NCI-H187 treated with DMSO at 0.1 percent for 48 hours (cell line): ENCODE data around the gene CHD8.
"Not testable (repeated sequence)": the region's sequence is repeated elsewhere in the genome, so short reads cannot be mapped to it uniquely, and the experiment has no call there.

Source experiments
- DNase-seq: peaks from one replicate; lab custom pipeline; 2025; lab: John Stamatoyannopoulos, UW

The CHD8 gene

DNA sequence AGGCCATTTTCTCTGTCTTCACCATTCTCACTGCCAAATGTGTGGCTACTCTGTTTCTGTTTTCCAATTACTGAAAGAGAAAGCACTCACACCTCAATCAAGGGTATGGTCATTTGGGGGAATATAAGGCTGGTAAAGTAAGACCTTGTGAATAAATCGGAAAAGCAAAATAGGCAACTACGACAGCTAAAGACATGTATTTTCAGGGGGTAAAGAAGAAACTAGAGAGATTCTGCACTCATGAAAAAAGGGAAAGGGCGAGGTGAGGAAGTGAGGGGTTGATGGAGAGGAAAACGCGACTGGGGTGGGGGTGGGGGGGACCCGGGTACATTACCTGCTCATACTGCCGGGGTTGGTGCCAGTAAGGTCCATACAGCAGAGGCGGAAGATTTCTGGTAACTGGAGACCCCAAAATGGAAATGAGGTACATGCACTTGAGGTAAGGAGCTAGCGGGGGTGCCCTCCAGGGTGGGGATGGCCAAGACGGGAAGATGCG, 19.3 kb downstream of the CHD8 start:
- no peak for DNase-seq

DNA sequence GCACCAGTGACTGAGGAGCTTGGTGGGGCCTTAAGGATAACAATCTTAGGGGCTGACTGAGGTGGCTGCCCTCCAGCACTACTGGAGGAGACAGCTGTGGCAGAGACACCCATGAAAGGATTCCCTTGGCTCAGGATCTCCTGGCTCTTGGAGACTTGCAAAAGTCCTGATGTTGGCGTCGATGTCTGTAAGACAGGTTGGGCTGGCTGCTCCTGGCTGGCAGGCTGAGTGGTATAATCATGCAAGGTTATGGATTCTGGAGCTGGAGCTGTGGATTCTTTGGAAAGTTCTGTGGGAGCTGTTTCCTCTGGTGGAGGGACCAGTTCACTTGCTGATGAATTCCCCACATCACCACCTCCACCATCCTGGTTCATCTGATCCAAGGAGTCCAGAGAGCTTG, 24.8 kb downstream of the CHD8 start:
- no peak for DNase-seq

DNA sequence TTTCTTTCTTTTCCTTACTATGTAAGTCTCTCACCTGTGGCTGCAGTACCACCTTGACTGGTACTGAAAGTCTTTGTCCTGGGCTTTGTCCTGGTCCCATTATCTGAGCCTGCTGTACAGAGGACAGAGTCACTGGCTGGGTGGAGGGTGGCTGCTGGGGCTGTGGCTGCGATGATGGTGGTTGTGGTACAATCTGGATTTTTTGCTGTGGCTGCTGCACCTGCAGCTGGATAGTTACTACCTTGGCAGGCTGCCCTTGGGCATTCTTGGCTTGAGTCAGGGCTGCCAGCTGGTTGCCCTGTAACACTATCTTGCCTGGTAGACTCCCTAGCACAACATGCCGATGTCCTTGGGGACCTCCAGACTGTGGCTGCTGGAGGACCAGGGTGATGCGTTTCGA, 27.0 kb downstream of the CHD8 start:
- no peak for DNase-seq

DNA sequence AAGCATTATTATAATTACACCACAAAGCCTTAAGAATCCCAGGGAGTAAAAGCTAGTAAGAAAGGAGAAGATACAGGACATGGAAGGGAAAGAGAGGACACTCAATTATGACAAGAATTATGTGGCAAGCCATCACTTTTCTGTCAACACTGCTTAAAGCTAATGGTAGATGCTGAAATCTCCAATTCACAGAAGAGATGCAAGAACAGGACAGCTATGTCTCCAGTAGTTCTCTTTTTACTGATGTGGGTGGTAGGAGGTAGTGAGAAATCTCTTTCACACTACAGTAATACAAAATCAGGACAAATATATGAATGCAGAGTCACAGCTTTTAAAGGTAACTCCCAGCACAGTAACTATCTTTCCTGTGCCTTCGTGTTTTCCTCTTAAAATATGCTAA, 29.2 kb downstream of the CHD8 start:
- DNase-seq, result no peak

DNA sequence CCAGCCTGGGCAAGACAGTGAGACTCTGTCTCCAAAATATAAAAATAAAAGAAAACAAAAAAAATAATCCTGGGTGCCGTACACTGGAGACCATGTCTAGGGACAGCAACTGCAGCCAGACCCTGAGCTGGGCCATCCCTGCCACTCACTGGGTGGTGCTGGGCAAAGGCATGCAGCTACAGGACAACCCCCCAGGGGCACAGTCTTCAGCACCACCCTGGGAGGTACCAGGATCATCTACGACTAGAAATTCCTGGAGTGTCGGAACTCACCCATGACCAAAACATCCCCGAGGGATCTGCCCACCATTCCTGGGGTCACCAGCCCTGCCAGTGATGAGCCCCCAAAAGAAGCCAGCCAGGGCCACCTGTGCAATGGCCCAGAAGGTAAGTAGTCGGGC, 36.4 kb downstream of the CHD8 start:
- no peak for DNase-seq

DNA sequence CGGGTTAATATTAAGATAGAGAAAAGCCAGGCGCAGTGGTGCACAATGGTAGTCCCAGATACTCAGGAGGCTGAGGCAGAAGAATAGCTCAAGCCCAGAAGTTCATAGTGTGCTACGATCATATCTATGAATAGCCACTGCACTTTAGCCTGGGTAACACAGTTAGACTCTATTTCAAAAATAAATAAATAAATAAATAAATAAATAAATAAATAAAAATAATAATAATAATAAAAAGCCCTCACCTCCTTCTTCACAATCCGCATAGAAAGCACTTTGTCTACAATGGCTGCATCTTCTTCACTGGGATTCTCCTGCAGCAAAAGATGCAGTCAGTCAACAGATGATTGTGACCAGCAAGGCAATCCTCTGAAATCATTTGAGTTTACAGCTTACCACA, 40.6 kb downstream of the CHD8 start:
- DNase-seq, result no peak

DNA sequence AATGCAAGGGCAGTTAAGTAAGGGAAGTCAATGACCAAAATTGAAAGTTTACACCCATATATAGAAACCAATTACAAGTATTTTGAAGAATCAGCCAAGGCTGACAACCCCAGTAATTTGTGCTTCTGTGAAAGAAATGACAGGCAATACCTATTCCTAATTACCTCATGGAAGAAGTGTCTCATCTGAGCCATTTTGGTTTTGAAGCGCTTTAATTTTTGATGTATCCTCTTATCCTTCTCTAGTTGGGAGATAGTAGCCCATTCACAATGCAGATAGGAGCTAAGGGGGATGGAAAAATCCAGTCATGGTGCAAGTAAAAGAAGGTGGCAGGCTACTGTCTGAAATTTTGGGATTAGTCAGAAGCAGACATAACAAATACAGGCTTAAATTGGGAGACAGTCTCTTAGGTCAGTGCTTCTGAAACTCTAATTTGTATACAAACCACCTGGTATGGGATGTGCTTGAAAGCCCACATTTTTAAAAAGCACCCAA, 41.7 kb downstream of the CHD8 start:
- DNase-seq, result no peak

DNA sequence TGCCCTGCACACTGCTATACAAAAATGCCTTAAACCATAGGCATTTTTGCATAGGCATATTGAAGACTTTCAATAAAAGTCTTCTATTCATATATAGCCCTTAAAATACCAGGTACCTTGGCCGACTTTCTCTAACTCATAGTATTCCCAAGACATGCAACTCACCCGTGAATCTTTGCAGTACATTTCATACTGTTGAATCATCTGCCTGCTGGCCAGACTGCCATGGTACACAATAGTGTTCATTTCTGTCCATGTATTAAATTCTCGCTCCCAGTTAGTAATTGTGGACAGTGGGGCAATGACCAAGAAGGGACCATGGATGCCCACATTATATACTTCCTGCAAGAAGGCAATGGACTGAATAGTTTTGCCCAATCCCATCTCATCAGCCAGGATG, 47.8 kb downstream of the CHD8 start:
- no peak for DNase-seq

DNA sequence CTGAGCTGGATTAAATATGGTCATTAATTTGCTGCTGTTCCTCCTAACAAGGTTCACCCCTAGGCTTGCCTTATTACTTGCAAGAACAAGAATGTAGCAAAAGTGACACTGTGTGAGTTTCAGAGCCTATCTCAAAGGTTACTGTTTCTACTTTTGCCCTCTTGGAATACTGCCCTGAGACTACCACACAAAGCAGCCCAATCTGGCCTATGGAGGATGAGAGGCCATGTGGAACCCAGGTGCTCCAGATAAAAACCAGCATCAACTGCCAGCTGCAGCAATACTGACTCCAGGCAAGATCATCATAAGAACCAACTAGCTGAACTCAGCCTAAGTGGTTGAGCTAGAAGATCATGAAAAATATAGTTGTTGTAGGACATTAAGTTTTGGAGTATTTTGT, 49.7 kb downstream of the CHD8 start:
- no peak for DNase-seq

DNA sequence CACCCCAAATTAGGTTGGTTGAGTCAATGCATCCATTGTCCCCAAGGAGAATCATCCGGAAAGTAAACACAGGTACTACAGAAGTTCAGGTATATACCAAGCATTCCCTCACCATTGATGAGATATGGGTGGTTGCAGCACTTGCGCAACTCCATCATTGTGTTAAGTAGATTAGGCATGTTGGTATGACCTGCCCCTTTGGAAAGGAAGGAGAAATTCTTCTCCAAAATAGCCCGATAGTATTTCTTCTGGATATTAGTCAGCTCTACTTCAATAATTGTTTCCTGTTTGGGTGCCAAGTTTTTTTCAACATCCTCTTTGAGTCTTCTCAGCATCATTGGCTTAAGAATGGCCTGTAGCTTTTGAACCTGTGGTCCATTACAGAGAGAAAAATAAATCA, 50.8 kb downstream of the CHD8 start:
- DNase-seq, result no peak

DNA sequence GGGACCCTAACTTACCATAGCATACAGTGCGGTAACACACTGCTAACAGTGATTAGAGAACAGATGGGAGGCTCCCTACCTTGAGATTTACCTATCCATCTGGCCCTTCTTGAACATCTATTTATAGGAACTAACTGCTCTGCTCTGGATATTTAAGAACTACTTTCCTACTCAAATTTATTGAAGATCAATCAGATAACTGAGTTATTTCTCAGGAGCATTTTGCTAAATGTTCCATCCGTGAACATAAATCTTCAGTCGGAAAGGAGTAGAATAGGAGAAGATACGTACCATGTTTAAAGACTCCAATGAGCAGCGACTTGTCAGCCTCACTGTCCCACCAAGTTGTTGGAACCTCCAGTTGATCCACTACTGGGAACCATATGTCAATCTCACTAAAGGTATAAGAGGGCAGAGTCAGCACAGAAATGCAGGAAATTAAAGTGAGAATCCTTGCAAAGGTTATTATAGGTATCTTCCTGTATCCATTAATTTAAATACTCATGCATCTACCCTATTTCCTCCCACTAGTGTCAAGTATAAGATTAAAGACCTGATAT, 56.5 kb downstream of the CHD8 start:
- no peak for DNase-seq

DNA sequence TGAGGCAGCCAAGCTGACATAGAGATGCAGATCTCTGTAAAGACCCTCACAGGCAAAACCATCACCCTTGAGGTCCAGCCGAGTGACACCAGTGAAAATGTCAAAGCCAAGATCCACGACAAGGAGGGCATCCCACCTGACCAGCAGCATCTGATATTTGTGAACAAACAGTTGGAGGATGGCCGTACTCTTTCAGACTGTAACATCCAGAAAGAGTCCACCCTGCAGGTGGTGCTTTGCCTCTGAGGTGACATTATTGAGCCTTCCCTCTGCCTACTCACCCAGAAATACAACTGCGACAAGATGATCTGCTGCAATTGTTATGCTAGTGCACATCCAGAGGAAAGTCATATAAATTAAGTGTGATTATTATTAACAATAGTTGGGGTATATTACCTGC, 57.0 kb downstream of the CHD8 start:
- no peak for DNase-seq

DNA sequence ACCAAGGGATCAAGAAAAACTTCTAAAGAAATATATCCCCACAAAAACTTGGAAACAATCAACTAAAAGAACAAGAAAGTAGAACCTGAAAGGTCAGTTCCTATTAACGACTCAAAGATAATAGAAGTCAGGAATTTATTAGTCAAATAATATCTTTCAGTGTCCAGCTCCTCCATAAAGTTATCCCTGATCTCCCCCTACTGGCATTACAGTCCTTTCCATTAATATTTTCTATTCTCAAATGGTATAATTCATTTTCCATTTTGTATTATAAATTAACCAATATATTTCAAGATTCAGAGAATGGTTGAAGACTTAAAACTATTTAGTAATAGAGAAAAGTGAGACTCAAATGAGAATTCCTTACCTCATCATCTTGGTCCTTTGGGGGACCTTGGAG, 60.5 kb downstream of the CHD8 start:
- no peak for DNase-seq

DNA sequence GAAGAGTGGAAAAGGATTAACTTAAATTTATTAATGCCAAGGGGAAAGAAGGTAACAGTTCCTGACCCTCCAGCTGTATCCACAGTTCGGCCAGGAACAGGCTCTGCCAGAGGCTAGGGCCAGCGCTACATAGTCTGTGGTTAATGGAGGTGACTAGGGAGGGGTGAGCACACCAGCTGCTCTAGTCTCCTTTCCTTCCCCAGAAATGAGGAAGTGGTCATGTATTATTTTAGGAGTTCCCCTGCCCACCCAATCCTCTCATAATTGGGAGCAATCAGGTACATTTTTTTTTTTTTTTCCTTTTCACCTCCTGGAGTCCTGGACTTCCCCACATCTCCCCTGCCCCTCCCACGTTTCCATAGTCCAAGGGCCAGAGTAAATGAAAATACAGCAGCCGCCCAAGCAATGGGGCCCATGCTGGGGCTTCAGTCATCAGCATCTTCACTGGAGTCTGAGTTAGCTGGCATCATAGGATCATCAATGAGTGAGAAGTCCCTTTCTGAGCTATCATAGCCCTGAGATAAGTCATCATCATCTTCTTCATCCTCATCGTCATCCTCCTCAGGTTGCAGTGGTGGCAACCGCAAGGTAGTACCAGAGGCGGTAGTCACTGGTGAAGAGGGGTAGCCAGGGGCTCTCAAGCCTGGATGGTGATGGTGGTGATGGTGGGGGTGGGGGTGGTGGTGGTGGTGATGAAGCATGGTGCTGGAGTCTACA, 70.6 kb downstream of the CHD8 start:
- no peak for DNase-seq

DNA sequence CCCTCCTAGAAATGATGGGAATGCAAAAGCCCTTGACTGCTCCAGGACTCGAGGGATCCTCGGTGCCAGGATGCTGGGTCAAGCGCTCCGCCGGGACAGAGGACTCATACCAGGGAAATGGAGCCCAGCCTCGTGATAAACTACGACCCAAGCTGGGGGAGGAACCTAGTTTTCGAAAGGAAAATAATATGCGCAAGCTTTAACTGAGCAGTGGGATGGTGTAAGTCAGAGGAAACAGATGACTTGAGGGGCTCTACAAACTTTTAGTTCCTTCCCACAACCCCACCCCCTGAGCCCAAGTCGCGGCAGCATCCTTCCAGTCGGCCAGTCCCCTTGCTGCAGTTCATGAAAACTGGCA, 71.5 kb downstream of the CHD8 start:
- no peak for DNase-seq

DNA sequence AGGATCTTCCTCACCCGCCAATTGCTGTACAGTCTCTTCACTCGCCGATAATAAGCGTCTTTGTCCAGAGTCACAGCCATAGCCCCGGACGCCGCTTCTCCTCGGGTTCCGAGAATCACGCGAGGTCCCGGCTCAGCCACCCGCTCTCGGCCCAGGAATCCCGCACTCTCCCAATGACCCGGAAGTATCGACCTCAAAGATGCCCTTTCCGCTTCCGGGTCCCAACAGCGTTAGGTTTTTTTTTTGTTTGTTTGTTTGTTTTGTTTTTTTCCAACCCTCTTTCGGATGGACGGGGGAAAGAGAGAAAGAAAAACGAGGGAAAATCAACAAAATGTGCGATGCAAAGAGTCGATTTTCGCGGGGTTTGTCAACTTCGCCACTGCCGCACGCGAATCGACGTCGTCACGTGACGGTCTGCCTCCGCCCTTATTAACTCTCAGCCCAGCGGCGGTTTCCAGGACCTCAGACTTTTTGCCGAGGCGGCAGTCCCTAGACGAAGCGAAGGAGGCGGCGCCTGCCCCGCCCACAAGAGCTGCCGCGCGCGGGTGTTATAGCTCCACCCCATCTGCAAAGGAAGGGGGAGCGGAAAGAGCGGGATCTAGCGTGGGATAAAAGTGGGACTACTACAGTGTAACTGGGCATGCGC, 72.0 kb downstream of the CHD8 start, which contains the start of gene SUPT16H:
Gene SUPT16H (minus strand): TSS at position 172 of the 646 bp plus-strand sequence. CDS start 92 bp downstream, at position 80.
- DNase-seq, result peak; percentile 90

DNA sequence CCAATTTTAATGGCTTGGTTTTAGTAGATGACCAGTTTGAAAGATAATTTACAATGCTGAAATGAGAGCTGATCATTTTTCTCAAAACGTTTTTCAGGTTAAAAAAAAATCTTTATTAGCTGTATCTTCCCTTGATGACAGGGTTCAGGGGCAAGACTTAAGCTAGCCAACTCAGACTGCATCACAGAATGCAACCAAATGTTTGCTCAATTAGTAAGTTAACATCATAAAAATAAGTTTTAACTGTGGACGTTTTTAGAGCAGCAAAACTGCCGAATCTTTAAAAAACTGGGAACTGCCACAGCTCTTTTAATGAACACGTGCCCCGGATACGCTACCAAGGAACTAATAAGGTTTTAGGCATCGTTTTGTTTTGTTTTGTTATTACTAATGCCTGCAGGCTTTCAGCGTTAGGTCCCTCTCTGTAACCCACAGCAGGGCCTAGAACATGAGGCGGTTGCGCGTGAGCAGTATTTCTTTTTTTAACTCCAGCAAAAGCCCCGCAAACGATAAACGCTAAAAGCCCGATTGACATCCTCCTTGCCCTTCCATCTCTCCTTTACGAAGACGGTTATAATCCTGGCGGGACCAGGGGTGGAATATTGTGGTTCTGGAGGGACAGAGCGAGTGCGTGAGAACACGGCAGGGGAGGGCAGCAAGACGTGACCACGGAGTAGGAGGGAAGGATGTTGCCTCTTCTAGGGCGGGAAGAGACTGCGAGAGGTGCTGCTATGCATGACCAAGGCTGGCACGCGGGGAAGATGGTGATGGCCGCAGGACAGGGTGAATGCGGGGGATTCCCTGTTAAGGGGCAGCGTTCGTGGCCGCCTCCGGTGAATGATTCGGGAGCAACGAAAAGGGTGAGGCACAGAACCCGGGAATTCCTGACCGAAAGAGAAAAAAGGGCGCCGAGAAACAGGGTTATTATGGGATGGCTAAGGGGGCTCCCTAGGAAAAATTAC, 72.8 kb downstream of the CHD8 start:
- DNase-seq, result no peak

DNA sequence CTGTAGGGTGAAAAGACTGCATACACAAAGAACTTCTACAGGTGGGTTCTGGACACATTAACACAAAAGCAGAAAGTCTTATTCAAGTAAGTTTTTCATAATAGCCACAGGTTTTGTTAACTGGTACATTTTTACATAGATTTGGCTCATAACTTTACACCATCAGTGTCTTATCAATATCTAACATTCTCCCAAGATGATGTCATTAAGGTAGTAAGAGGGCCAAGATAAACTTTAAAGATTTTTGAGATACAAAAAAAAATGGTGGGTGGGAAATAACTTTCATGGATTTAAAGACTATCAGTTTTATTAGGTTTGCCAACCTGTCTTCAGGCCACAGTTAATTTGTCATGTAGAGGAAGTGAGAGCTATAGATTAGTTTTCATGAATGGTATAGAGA, 73.8 kb downstream of the CHD8 start:
- no peak for DNase-seq

DNA sequence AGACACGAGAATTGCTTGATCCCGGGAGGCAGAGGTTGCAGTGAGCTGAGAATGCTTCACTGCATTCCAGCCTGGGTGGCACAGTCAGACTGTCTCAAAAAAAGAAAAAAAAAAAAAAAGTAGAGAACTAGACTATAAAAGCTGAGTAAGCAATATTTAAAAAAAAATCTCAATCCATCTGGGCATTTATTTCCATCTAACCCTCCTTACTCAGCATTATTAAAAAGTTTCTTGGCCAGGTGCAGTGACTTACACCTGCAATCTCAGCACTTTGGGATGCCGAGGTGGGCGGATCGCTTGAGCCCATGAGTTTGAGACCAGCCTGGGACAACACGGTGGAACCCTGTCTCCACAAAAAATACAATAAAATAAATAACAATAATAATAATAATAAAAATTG, 76.6 kb downstream of the CHD8 start:
- no peak for DNase-seq

DNA sequence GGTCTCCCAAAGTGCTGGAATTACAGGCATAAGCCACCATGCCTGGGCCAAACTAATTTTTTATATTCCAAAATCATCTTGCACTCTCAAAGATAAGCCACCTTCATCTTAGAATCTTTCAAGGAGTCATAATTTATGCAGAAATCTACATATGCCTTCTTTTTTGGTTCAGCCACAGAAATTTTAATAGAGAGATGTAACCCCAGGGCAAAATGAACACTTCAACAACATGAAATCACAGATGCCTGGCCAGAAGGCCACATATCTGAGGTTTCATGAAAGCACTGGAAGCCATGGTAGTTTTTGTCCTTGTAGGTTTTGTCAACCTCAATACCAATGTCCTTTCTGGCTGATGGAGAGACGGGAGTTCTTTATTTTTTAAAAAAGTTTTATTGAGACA, 81.9 kb downstream of the CHD8 start:
- DNase-seq, result no peak

DNA sequence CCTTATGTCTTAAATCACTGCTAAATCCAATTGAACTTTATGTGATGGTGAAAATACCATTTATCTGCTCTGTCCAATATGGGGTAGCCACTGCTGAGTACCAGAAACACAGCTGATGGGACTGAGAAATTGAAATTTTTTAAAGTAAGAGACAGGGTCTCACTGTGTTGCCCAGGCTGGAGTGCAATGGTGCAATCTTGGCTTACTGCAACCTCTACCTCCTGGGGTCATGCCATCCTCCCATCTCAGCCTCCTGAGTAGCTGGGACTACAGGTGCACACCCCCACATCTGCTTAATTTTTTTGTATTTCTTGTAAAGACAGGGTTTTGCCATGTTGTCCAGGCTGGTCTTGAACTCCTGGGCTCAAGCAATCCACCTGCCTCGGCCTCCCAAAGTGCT, 83.1 kb downstream of the CHD8 start:
- not testable (repeated sequence) for DNase-seq
